ENCODE data around the gene RBM45. TPM values are rescaled to one million over a fixed set of nuclear protein-coding genes. Genes with fewer than 3 reads are reported as not detected.
"Not testable (repeated sequence)": the region's sequence is repeated elsewhere in the genome, so short reads cannot be mapped to it uniquely, and the experiment has no call there.

The RBM45 gene
- total RNA-seq, 1 experiment from 2014 or later: 13.6 TPM

DNA sequence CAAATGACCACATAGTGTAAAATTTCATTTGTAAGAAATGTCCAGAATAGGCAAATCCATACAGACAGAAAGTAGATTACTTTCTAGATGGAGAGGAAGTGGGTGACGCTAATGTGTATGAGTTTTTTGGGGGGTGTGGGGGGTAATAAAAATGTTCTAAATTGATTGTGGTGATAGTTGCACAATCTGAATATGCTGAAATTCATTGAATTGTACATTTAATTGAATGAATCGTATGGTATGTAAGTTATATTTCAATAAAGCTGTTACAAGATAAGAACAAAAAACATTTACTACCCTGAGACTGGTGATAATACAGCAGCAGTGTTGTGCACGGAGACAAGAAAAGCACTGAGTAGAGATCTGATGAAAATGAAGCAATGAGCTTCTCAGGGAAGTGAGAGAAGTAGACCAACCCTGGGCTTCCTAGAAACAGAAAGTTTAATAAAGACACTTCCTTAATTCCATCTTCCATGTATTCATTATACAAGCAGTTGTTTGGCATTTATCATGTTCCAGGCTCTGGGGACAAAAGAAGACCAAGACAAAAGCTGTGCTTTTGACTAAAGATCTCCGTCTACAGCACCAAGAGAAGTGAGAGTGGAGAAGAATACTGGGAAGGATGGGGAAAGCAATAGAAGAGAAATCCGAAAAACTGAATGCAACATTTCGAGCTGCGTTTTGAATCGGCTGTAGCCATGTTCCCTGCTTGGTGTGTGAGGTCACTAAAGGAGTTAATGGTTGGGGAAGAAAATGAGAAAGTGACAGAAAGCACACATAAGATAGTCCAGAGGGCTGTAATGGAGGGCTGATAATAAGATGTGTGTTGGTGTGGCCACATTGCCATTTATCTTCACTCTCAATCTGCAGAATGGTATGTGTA lies 37.9 kb upstream of the RBM45 start:
- Mint-ChIP-seq H3K4me3 (ENCODE audit: unreplicated experiment) (no peak overlapping the region), H3K36me3 (ENCODE audit: insufficient read depth, unreplicated experiment) (no peaks in the 10 kb centered on the region), H3K9me3 (ENCODE audit: unreplicated experiment) (no peaks in the 10 kb centered on the region), H3K27me3 (ENCODE audit: insufficient read depth, unreplicated experiment) (peaks cover 16% of the 10 kb centered on the region), H3K4me1 (ENCODE audit: low read depth, unreplicated experiment) (peaks cover 23% of the 10 kb centered on the region), H3K27ac (ENCODE audit: unreplicated experiment) (no peak overlapping the region)
- CTCF ChIA-PET: no interaction called here
- Histone ChIP-seq H3K9me3 (no peaks in the 10 kb centered on the region), H3K36me3 (ENCODE audit: control insufficient read depth, insufficient read depth, low read length) (no peaks in the 10 kb centered on the region), H3K27me3 (replicated peaks; ENCODE audit: control insufficient read depth, insufficient read depth, low read length) (no peaks in the 10 kb centered on the region), H3K4me1 (peaks cover 7% of the 10 kb centered on the region; the same call in 1 of the 2 replicates), H3K4me3 (ENCODE audit: low read depth, low read length) (no peak overlapping the region)
- POLR2A ChIA-PET: no interaction called here
- DNase-seq: no peak
- TF ChIP-seq CTCF (IDR thresholded peaks at IDR 0.05; ENCODE audit: insufficient read depth in 1 of 2, low read depth in 1 of 2, low read length in 1 of 2, severe bottlenecking in 1 of 2, unreplicated experiment in 1 of 2): no peak
- intact Hi-C loops (cut with micrococcal nuclease; ENCODE audit: unreplicated experiment): no loop called here
- no TSS peak for BruUV-seq (replicated peaks)

DNA sequence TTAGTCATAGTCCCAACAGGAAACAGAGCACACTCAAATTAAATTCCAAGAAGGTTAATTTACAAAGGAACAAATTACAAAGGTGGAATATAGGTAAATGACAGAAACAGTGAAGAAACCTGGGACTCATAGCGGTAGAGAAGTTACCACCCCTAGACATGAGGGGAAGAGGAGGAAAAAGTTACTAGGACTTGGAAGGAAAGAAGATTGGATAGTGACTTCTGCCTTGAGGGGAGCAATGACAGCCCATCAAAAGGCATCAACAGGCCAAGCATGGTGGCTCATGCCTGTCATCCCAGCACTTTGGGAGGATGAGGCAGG lies 37.3 kb upstream of the RBM45 start:
- H3K27me3 ChIP-seq (replicated peaks; ENCODE audit: control insufficient read depth, insufficient read depth, low read length): no peaks in the 10 kb centered on the region
- POLR2A ChIA-PET: no interaction called here

GRCh38 chr2:178076130-178076529 lies 36.1 kb upstream of the RBM45 start:
- Mint-ChIP-seq H3K4me1 (ENCODE audit: low read depth, unreplicated experiment) (peaks cover 23% of the 10 kb centered on the region), H3K27me3 (ENCODE audit: insufficient read depth, unreplicated experiment) (peaks cover 9% of the 10 kb centered on the region), H3K36me3 (ENCODE audit: insufficient read depth, unreplicated experiment) (no peaks in the 10 kb centered on the region), H3K4me3 (ENCODE audit: unreplicated experiment) (no peak overlapping the region), H3K9me3 (ENCODE audit: unreplicated experiment) (no peaks in the 10 kb centered on the region), H3K27ac (ENCODE audit: unreplicated experiment) (no peak overlapping the region)
- no peak for DNase-seq
- no TSS peak for BruUV-seq (replicated peaks)
- intact Hi-C loops (cut with micrococcal nuclease; ENCODE audit: unreplicated experiment): no loop called here
- Histone ChIP-seq H3K36me3 (ENCODE audit: control insufficient read depth, insufficient read depth, low read length) (no peaks in the 10 kb centered on the region), H3K27me3 (replicated peaks; ENCODE audit: control insufficient read depth, insufficient read depth, low read length) (no peaks in the 10 kb centered on the region), H3K4me3 (ENCODE audit: low read depth, low read length) (no peak overlapping the region), H3K4me1 (peaks cover 7% of the 10 kb centered on the region; the same call in 1 of the 2 replicates), H3K9me3 (no peaks in the 10 kb centered on the region)
- ChIA-PET POLR2A (no interaction called here), CTCF (no interaction called here)
- TF ChIP-seq CTCF (IDR thresholded peaks at IDR 0.05; ENCODE audit: insufficient read depth in 1 of 2, low read depth in 1 of 2, low read length in 1 of 2, severe bottlenecking in 1 of 2, unreplicated experiment in 1 of 2): no peak

More for the DNA sequence above, 37.3 kb upstream of the RBM45 start:
- intact Hi-C loops (cut with micrococcal nuclease; ENCODE audit: unreplicated experiment): no loop called here
- CTCF ChIA-PET: no interaction called here
- Mint-ChIP-seq H3K36me3 (ENCODE audit: insufficient read depth, unreplicated experiment) (no peaks in the 10 kb centered on the region), H3K9me3 (ENCODE audit: unreplicated experiment) (no peaks in the 10 kb centered on the region), H3K27me3 (ENCODE audit: insufficient read depth, unreplicated experiment) (peaks cover 13% of the 10 kb centered on the region), H3K4me3 (ENCODE audit: unreplicated experiment) (no peak overlapping the region), H3K27ac (ENCODE audit: unreplicated experiment) (no peak overlapping the region), H3K4me1 (ENCODE audit: low read depth, unreplicated experiment) (peaks cover 23% of the 10 kb centered on the region)
- no peaks in the 10 kb centered on the region for H3K36me3 ChIP-seq (ENCODE audit: control insufficient read depth, insufficient read depth, low read length)
- no peak for TF ChIP-seq CTCF (IDR thresholded peaks at IDR 0.05; ENCODE audit: insufficient read depth in 1 of 2, low read depth in 1 of 2, low read length in 1 of 2, severe bottlenecking in 1 of 2, unreplicated experiment in 1 of 2)
- BruUV-seq (replicated peaks): no TSS peak
- no peaks in the 10 kb centered on the region for H3K9me3 ChIP-seq
- peaks cover 7% of the 10 kb centered on the region; the same call in 1 of the 2 replicates for H3K4me1 ChIP-seq
- H3K4me3 ChIP-seq (ENCODE audit: low read depth, low read length): no peak overlapping the region
- no peak for DNase-seq

GRCh38 chr2:178079279-178079678 lies 33.0 kb upstream of the RBM45 start:
- H3K27me3 ChIP-seq (replicated peaks; ENCODE audit: control insufficient read depth, insufficient read depth, low read length); H3K4me3 Mint-ChIP-seq (ENCODE audit: unreplicated experiment); H3K27me3 Mint-ChIP-seq (ENCODE audit: insufficient read depth, unreplicated experiment); H3K9me3 Mint-ChIP-seq (ENCODE audit: unreplicated experiment); H3K27ac Mint-ChIP-seq (ENCODE audit: unreplicated experiment); BruUV-seq (replicated peaks); H3K36me3 Mint-ChIP-seq (ENCODE audit: insufficient read depth, unreplicated experiment); intact Hi-C loops (cut with micrococcal nuclease; ENCODE audit: unreplicated experiment); H3K4me1 Mint-ChIP-seq (ENCODE audit: low read depth, unreplicated experiment); H3K4me1 ChIP-seq; POLR2A ChIA-PET; DNase-seq; H3K36me3 ChIP-seq (ENCODE audit: control insufficient read depth, insufficient read depth, low read length); H3K4me3 ChIP-seq (ENCODE audit: low read depth, low read length); CTCF ChIA-PET; H3K9me3 ChIP-seq: not testable (repeated sequence)
